Muscle of arm (tissue), 14 donors: ENCODE measurements around the gene GALNT5. TPM values are rescaled to one million over a fixed set of nuclear protein-coding genes. Genes with fewer than 3 reads are reported as not detected.
"Not testable (repeated sequence)": the region's sequence is repeated elsewhere in the genome, so short reads cannot be mapped to it uniquely, and the experiment has no call there.

Source experiments
- DNase-seq: peaks from one replicate; pipeline ENCODE4 v3.0.0-alpha.2; 2013
- long read RNA-seq, 11 donors: transcript quantifications; one replicate each; lab custom pipeline, GENCODE V29; 2026
- polyA plus RNA-seq, 12 donors: library from polyadenylated mRNA; unstranded; fragments of 120-200 nt; gene quantifications; one replicate each; pipeline ENCODE4 v1.2.1, GENCODE V29; 2013; ENCODE audit not compliant: insufficient read length in 12 of 12

The GALNT5 gene, protein sequence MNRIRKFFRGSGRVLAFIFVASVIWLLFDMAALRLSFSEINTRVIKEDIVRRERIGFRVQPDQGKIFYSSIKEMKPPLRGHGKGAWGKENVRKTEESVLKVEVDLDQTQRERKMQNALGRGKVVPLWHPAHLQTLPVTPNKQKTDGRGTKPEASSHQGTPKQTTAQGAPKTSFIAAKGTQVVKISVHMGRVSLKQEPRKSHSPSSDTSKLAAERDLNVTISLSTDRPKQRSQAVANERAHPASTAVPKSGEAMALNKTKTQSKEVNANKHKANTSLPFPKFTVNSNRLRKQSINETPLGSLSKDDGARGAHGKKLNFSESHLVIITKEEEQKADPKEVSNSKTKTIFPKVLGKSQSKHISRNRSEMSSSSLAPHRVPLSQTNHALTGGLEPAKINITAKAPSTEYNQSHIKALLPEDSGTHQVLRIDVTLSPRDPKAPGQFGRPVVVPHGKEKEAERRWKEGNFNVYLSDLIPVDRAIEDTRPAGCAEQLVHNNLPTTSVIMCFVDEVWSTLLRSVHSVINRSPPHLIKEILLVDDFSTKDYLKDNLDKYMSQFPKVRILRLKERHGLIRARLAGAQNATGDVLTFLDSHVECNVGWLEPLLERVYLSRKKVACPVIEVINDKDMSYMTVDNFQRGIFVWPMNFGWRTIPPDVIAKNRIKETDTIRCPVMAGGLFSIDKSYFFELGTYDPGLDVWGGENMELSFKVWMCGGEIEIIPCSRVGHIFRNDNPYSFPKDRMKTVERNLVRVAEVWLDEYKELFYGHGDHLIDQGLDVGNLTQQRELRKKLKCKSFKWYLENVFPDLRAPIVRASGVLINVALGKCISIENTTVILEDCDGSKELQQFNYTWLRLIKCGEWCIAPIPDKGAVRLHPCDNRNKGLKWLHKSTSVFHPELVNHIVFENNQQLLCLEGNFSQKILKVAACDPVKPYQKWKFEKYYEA
- polyA plus RNA-seq = 1 to 10 TPM in 11 of 12 donors, not detected in 1; 1.4 to 8.7 (median 3.5) TPM
- long read RNA-seq, donor 1, full-length matches to known transcripts = 3 of 9 reads
- long read RNA-seq, donor 1, partial matches to known transcripts = 6 of 9 reads
- long read RNA-seq, donor 1, other reads (novel, unspliced or antisense) = 0 of 9 reads
- long read RNA-seq, donor 2 = 0 reads
- long read RNA-seq, donor 3 = 0 reads
- long read RNA-seq, donor 4 = 0 reads
- long read RNA-seq, donor 5, full-length matches to known transcripts = 2 of 2 reads
- long read RNA-seq, donor 5, partial matches to known transcripts = 0 of 2 reads
- long read RNA-seq, donor 5, other reads (novel, unspliced or antisense) = 0 of 2 reads
- long read RNA-seq, donor 6, full-length matches to known transcripts = 1 of 1 reads
- long read RNA-seq, donor 6, partial matches to known transcripts = 0 of 1 reads
- long read RNA-seq, donor 6, other reads (novel, unspliced or antisense) = 0 of 1 reads
- long read RNA-seq, donor 7 = 0 reads
- long read RNA-seq, donor 8 = 0 reads
- long read RNA-seq, donor 9, full-length matches to known transcripts = 2 of 2 reads
- long read RNA-seq, donor 9, partial matches to known transcripts = 0 of 2 reads
- long read RNA-seq, donor 9, other reads (novel, unspliced or antisense) = 0 of 2 reads
- long read RNA-seq, donor 10, full-length matches to known transcripts = 2 of 2 reads
- long read RNA-seq, donor 10, partial matches to known transcripts = 0 of 2 reads
- long read RNA-seq, donor 10, other reads (novel, unspliced or antisense) = 0 of 2 reads
- long read RNA-seq, donor 11, full-length matches to known transcripts = 1 of 1 reads
- long read RNA-seq, donor 11, partial matches to known transcripts = 0 of 1 reads
- long read RNA-seq, donor 11, other reads (novel, unspliced or antisense) = 0 of 1 reads

DNA sequence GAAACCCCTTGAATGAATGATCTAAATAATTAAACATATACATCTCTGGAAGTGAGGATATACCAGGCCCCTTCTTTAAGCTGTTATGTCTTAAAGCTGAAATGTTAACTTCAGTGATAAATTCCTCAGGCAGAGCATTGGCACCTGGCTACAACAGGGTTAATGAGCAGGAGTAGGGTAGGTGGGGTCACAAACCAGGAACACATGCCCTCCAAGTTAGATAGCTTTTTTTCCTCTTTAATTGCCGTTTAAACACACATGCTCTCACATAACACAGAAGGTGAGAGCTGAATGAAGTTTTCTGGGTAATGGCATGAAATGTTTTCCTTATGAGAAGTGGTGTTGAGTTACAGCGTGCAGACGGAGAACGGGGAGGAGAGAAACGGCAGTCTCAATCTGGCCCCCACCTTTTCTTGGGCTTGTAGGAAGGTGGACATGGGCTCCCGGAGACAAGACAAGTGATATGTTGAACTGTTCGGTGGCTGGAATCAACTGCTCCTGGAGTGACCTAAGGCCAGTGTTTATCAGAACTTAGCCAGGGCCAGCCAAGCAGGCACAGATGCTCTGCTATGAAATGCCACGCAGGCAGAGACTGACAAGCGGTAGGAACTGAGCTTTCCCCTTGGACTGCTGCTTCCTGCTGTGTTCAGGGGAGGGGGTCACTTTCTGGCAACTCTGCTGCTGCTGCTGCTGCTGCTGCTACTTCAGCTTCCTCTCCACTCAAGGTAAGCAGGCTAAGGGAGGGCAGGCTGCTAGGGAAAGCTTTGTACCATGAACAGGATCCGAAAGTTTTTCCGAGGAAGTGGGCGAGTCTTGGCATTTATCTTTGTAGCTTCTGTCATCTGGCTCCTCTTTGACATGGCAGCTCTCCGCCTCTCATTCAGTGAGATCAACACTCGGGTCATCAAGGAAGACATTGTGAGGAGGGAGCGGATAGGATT is at the start of gene GALNT5:
GALNT5 (plus strand) TSS at position 394 of the 941 bp plus-strand sequence; CDS start at position 772, 378 bp downstream.
- peak; percentile 57 for DNase-seq

DNA sequence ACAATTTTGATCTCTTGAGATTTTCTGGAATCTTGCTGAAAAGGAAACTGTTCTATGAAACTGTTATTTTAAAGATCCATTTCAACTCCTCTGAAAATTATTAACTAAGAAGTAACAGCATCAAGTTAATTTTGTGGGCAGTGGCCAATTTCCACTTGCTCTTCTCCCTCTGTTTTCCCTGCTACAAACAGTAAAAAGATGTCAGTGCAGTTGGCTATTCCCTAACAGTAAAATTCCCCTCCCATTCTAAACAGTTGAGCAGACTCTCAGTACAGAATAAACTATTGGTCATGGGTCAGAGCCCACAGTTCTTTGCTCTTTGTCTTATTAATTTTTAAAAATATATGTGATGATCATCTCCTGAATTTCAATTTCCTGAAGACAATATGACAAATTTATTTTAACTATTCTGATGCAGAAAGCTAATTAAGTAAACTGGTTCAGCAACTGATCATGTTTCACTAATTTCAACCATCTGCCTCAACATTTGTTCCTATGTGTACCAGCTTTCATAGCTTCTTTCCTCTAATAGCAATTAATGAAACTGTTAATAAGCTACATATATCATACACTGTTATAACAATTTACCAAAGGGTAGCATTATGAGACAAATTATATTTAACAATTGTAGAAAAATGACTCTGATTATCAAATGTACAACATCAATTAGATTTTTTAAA is 41.1 kb upstream of the GALNT5 start:
- no peak for DNase-seq

DNA sequence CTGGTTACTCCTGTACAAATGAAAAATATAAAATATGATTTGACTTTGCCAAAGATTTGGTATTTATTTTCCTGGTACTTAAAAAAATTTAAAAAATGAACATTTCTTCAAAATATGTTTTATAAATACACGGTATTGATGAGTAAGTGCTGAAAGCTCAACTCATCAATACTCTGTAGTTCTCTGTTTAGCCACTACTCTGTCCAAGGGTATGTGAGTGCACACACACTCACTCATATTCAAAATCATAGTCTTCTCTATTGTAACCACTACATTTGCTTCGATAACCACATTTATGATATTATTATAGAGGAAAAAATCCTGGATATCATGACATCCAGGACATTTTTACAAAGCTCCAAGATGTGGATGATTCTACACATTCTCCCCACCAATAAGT is 40.1 kb upstream of the GALNT5 start:
- no peak for DNase-seq

DNA sequence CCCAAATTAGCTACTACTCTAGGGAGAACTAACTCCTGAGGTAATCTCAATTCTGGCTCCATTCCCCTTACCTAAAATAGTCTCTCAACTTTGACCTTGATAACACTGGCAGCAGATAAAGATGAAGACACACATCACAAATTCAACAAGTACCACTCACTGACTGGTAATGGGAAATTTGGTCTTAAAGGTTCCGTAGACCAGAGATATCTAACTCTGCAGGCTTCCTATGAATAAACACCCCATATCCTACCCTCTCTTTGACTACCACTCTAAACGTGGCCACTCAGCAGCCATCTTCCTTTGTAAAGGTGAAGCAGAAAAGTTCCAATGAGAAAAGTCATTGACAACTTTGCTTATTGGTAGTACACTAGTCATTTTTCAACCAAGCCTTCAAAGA is 38.6 kb upstream of the GALNT5 start:
- no peak for DNase-seq

DNA sequence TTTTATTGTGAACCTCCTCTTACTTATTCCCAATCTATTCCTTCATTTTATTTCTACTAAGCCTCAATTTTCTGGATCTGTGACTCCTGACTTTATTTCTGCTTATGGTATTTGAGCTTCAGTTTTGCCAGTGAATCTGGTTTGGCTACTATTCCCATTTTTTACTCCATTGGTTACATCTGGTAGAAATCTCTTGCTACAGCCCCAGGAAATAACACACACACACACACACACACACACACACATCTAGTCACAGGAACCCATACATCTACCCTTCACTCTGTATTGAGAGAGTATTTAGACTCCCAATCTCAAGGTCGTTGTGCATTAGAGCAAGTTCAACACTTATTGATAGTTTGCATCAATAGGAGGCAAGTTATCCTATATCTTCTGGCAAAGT is 37.0 kb upstream of the GALNT5 start:
- no peak for DNase-seq

DNA sequence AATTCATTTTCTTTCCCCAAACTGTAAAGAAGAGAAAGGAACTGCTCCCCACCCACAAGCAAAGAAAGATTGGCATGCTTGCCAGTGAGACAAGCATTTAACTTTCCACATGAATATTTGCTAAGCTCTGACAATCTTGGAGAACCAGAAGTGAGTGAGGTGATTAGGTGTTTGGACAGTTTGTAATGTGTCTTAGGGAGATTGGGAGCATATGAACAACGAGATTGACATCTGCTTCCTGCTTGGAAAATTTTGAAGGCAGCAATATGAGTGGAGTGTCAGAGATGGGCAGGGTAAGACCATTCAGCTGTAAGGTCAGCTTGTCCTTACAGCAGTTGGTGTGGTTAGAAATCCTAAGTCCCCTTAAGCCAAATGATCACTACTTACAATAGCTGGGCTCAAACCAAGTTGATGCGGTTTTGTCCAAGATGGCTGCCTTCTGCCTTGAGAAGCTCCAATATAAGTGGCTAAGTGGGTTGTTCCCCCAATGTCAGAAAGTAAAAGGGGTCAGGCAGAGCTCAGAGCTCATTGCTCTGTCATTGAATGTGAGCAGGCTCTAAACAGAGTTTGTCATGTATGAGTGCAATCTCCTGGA is 36.0 kb upstream of the GALNT5 start:
- no peak for DNase-seq

DNA sequence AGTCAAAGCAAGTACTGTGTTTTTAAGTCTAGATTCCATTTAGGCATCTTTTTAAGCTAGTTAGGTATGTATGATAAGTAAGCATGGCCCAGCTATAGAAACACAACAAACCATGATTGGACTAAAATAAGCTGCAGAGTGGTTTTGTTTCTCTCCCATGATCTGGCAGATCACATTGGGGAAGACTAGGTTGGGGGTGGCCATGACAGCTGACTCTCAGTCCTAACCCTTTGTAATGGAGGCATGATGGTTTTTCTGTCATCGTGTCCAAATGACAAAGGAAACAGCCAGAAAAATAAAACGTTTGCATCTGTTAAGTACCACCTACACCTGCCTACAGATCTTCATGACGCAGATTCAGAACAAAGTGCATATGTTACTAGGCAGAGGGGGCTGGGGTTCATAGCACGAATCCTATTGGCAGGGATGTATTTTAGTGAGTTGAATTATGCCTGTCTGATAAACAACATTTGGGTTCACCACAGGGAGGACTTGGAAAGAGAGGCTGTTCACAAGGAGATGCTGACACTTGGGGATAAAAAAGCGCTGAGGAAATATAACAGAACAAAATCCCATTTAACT is 33.8 kb upstream of the GALNT5 start:
- DNase-seq = no peak

DNA sequence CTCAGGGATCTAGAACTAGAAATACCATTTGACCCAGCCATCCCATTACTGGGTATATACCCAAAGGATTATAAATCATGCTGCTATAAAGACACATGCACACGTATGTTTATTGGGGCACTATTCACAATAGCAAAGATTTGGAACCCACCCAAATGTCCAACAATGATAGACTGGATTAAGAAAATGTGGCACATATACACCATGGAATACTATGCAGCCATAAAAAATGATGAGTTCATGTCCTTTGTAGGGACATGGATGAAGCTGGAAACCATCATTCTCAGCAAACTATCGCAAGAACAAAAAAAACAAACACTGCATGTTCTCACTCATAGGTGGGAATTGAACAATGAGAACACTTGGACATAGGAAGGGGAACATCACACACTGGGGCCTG is 33.1 kb upstream of the GALNT5 start:
- DNase-seq = not testable (repeated sequence)

DNA sequence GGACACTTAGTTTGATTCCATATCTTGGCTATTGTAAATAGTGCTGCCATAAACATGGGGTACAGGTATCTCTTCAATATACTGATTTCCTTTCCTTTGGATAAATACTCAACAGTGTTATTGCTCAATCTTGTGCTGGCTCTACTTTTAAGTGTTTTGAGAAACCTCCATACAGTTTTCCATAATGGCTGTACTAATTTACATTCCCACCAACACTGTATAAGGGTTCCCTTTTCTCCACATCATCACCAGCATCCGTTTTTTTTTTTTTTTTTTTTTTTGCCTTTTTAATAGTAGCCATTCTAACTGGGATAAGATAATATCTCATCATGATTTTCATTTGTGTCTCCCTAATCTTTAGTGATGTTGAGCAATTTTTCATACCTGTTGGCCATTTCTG is 29.9 kb upstream of the GALNT5 start:
- DNase-seq = no peak

DNA sequence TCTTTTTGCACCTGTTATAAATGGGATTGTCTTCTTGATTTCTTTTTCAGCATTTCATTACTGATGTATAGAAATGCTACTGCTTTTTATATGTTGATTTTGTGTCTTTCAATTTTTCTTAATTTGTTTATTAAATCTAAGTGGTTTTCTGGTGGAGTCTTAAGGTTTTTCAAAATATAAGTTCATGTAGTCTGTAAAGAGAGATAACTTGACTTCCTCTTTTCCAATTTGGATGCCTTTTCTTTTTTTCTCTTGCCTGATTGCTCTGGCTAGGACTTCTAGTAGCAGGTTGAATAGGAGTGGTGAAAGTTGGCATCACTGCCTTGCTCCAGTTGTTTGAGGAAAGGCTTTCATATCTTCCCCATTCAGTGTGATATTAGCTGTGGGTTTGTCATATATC is 28.6 kb upstream of the GALNT5 start:
- DNase-seq = no peak

DNA sequence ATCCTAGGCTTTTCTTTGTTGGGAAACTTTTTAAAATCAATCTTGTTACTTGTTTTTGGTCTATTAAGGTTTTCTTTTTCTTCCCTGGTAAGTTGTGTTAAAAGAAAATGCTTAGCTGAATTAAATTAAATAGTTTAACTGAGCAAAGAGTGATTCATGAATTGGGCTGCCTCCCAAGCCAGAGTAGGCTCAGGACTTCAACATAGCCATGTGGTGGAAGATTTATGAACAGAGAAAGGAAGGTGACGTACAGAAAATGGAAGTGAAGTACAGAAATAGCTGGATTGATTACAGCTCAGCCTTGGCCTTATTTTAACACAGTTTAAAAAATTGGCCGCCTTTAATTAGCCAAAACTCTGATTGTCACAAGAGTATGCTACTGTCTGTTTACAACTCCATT is 27.9 kb upstream of the GALNT5 start:
- DNase-seq = no peak

DNA sequence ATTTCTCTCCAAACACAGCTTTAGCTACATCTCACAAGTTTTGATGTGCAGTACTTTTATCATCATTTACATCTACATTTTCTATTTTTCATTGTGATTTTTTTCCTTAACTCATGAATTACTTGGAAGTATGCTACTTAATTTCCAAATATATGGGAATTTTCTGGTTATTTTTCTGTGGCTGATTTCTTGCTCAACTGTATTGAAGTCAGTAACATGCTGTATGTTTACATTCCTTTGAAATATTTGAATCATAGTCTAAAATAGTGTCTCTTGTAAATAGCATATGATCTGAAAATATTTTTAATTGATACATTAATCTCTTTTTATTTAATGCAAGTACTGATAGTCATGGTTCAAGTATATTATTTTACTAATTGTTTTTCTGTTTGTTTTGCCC is 26.0 kb upstream of the GALNT5 start:
- DNase-seq = no peak

DNA sequence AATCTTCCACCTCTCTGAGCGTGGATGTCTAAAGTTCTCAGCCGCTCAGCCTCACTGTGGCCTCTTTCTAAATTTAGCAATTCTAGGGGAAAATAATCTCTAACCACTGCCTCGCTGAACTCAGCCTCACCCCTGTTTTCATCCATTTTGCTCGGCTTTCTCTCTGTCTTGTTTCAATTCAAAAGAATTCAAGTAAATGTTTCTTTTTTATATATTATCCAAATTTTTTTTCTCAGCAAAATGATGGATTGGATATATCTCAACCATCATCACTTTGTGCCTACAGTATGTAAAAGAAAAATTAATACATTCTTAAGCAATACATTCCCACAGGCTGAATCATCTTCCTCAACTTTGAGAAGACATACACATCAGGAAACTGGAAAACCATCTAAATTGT is 24.0 kb upstream of the GALNT5 start:
- no peak for DNase-seq

DNA sequence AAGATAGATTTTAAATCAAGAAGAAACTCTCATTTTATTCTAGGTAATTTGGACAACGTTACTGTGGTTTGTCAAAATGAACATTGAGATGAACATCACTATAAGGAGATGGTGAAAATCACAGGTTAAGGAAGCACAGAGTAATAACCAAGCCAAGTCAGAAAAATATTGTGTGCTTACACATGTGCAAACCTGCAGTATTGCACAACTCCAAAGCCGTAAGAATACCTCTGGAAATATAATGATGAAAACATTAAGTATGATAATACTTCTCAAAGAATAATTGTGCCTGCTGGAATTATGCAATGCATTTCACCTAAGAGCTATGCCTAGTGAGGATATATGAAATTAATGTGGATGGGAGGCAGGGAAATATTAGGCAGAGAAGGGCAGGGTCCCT is 21.1 kb upstream of the GALNT5 start:
- DNase-seq = no peak

DNA sequence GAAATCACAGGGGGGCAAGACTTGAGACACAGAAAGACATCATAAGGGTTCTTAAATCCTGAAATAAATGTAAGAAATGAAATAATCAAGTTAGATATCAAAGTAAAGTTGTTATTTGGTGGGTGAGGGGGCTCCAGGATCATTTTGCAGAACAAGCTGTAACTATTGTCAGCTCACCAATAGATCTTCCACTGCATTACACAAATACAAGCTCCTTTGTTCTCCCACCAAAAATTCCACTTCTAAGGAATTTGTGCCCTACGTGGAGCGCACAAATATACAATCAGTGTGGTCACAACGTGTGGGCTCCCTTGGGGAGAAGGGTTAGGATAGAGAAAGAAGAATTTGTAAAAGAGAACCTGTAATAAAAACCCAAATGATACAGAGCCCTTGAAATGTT is 19.2 kb upstream of the GALNT5 start:
- no peak for DNase-seq

DNA sequence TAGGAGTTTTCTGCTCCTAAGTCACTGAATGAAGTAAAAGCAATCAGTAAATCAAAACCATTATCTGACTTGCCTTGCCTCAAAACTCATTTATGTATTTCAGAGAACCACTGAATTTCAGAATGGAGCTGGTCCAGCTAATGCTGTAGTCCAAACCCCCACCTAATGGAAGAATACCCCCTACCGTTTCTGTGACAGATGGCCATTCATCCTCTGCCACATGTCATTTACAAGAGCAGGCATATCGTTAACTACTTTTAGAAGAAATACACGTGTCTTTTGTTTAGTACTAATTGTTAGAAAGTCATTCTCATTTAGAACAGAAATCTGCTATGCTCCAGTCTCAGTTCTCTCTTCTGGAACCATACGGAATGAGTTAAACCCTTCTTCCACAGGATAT is 12.8 kb upstream of the GALNT5 start:
- no peak for DNase-seq

DNA sequence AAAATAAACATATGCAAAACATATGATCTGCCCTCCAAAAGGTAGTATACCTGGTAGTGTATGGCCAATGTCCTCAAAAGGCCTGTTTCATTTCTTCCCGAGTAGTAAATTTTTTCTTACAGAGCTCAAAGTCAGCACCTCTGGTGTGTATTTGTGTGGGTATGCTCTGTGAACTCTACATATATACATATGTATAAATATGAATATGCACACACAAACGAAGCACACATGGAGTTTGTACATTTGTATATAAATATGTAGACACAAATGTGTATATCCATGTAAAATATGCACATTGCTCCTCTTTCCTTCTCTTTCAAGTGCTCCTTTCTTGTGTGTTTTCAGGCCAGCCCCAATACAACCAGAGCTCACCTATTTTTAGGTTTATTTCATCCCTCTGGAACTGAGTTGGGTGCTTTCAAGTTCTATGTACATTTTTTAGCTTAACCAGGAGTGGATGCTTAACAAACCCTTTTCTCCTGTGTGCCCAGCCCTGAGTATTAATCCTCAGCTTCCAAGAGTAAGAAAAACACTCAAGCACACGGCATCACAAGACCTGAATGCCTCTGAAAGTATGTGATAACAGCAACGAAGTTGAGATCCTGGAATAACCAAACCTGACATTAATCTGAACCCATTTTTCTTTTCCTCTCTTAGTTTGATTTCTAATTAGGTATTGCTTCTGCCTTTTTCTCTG is 12.2 kb upstream of the GALNT5 start:
- DNase-seq = no peak
